ENCODE results near the gene TRIM33. TPM values are rescaled to one million over a fixed set of nuclear protein-coding genes. Genes with fewer than 3 reads are reported as not detected.

TRIM33 gene
- total RNA-seq, 4 donors from 2014 or later, result 41.5 to 98.2 (median 52.0) TPM

- TF ChIP-seq, protein P1, sequence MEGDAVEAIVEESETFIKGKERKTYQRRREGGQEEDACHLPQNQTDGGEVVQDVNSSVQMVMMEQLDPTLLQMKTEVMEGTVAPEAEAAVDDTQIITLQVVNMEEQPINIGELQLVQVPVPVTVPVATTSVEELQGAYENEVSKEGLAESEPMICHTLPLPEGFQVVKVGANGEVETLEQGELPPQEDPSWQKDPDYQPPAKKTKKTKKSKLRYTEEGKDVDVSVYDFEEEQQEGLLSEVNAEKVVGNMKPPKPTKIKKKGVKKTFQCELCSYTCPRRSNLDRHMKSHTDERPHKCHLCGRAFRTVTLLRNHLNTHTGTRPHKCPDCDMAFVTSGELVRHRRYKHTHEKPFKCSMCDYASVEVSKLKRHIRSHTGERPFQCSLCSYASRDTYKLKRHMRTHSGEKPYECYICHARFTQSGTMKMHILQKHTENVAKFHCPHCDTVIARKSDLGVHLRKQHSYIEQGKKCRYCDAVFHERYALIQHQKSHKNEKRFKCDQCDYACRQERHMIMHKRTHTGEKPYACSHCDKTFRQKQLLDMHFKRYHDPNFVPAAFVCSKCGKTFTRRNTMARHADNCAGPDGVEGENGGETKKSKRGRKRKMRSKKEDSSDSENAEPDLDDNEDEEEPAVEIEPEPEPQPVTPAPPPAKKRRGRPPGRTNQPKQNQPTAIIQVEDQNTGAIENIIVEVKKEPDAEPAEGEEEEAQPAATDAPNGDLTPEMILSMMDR (IDR thresholded peaks at IDR 0.05), result no peak
- no peak for TF ChIP-seq POLR2A (IDR thresholded peaks at IDR 0.05)
- H3K27ac ChIP-seq, result no peak overlapping the region
- DNase-seq, result no peak
- peaks cover 0 to 24% (median 0%) of the 10 kb centered on the region in 3 donors for H3K36me3 ChIP-seq
- no peaks in the 10 kb centered on the region for H3K27me3 ChIP-seq
- no peaks in the 10 kb centered on the region for H3K9me3 ChIP-seq
- H3K4me1 ChIP-seq, result no peaks in the 10 kb centered on the region
- no peak overlapping the region for H3K4me3 ChIP-seq
Measured at GRCh38 chr1:114456586-114456985, 54.4 kb downstream of the TRIM33 start.

GRCh38 chr1:114455102-114455785 is 55.8 kb downstream of the TRIM33 start:
- Histone ChIP-seq H3K36me3 (peaks cover 0 to 24% (median 0%) of the 10 kb centered on the region in 3 donors), H3K27me3 (no peaks in the 10 kb centered on the region), H3K9me3 (no peaks in the 10 kb centered on the region), H3K27ac (no peak overlapping the region), H3K4me1 (no peaks in the 10 kb centered on the region), H3K4me3 (no peak overlapping the region)
- no peak for DNase-seq
- TF ChIP-seq, protein P1 (IDR thresholded peaks at IDR 0.05), result no peak
- no peak for TF ChIP-seq POLR2A (IDR thresholded peaks at IDR 0.05)

DNA sequence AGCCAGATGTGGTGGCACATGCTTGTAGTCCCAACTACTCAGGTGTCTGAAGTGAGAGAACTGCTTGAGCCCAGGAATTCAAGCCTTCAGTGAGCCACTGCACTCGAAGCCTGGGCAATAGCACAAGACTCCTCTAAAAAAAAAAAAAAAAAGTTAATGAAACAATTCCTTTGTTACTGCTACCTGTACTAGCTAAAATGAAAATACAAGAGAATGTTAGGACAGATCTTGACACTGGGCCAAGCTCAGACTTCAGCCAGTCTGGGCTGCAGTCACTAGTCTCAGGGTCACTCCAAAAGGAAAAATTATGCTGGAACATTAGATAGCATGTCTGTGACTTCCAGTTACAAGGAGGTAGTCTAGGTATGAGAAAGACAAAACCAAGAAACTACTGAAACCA is 56.5 kb downstream of the TRIM33 start:
- H3K4me3 ChIP-seq, result no peak overlapping the region
- H3K4me1 ChIP-seq, result no peaks in the 10 kb centered on the region
- peaks cover 0 to 17% (median 0%) of the 10 kb centered on the region in 3 donors for H3K36me3 ChIP-seq
- TF ChIP-seq POLR2A (IDR thresholded peaks at IDR 0.05), result no peak
- TF ChIP-seq, protein P1 (IDR thresholded peaks at IDR 0.05), result no peak
- no peaks in the 10 kb centered on the region for H3K27me3 ChIP-seq
- no peaks in the 10 kb centered on the region for H3K9me3 ChIP-seq
- DNase-seq, result no peak
- no peak overlapping the region for H3K27ac ChIP-seq

DNA sequence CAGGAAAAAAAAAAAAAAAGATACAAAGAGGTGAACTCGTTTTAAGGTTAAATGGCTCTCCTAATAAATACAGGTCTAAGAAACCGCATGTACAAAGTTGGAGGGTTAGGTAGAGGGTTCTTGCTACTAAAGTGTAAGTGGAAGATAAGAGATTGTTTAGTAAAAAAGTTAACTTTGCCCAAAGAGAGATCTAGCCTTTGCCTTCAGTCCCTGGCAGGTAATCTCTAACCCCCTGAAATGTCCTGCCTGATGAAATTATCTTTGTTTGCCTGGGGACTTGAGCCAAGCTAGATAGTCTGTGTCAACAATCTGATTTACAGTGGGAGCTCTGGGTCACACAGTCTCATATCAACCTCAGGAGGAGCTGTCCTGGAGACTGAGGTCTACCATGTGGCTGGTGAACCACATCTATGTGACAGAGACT is 57.6 kb downstream of the TRIM33 start:
- H3K4me1 ChIP-seq, result no peaks in the 10 kb centered on the region
- H3K27me3 ChIP-seq, result no peaks in the 10 kb centered on the region
- H3K4me3 ChIP-seq, result no peak overlapping the region
- no peaks in the 10 kb centered on the region for H3K9me3 ChIP-seq
- no peak overlapping the region for H3K27ac ChIP-seq
- TF ChIP-seq, protein P1 (IDR thresholded peaks at IDR 0.05), result no peak
- no peak for TF ChIP-seq POLR2A (IDR thresholded peaks at IDR 0.05)
- no peak for DNase-seq
- H3K36me3 ChIP-seq, result peaks cover 0 to 16% (median 0%) of the 10 kb centered on the region in 3 donors

GRCh38 chr1:114448370-114449036 is 62.5 kb downstream of the TRIM33 start:
- TF ChIP-seq, protein P1 (IDR thresholded peaks at IDR 0.05), result no peak
- no peak for TF ChIP-seq POLR2A (IDR thresholded peaks at IDR 0.05)
- DNase-seq, result no peak
- Histone ChIP-seq H3K27me3 (no peaks in the 10 kb centered on the region), H3K36me3 (no peaks in the 10 kb centered on the region), H3K9me3 (no peaks in the 10 kb centered on the region), H3K4me3 (no peak overlapping the region), H3K4me1 (no peaks in the 10 kb centered on the region), H3K27ac (no peak overlapping the region)

Measured in Peyer's patch (tissue), 4 donors.